DND-41 (cell line): ENCODE data around the gene MARCHF10.

Source experiments
- ATAC-seq: fragments of 200-7000 bp; cut with Tn5 transposase; 3 replicates; pipeline ENCODE4 v1.9.1; 2021; ENCODE audit warnings: low read depth; ENCODE audit not compliant: insufficient read depth
- DNase-seq: peaks from one replicate; pipeline ENCODE4 v3.0.0-alpha.2; 2020
- H2AFZ ChIP-seq: 2 replicates; pipeline ENCODE4 v1.6.0; 2012; ENCODE audit warnings: low read depth, low read length
- H3K27ac ChIP-seq: 2 replicates; pipeline ENCODE4 v1.5.1; 2012; ENCODE audit warnings: low read length, inconsistent platforms
- H3K27me3 ChIP-seq: fragments of 200-600 bp; sonication (generic); 2 replicates; pipeline ENCODE4 v1.6.0; 2012; ENCODE audit warnings: low read length, mild to moderate bottlenecking, inconsistent platforms; ENCODE audit not compliant: insufficient read depth, poor library complexity
- H3K36me3 ChIP-seq: 2 replicates; pipeline ENCODE4 v1.5.1; 2012; ENCODE audit warnings: low read length, inconsistent platforms; ENCODE audit not compliant: insufficient read depth
- H3K4me1 ChIP-seq: 2 replicates; pipeline ENCODE4 v1.5.1; 2012; ENCODE audit warnings: mild to moderate bottlenecking, low read length; ENCODE audit not compliant: insufficient read depth
- H3K4me2 ChIP-seq: 2 replicates; pipeline ENCODE4 v1.6.0; 2012; ENCODE audit warnings: mild to moderate bottlenecking, moderate library complexity, low read length, inconsistent platforms; ENCODE audit not compliant: insufficient read depth
- H3K4me3 ChIP-seq, 2 experiments: fragments of 200-600 bp in 1 of 2; shearing (Covaris generic) in 1 of 2; 2 replicates each; pipeline ENCODE4 v1.5.1; 2012 to 2016; ENCODE audit warnings: inconsistent platforms in 2 of 2, low read length in 2 of 2, mild to moderate bottlenecking in 2 of 2, low read depth in 1 of 2, moderate library complexity in 1 of 2
- H3K79me2 ChIP-seq: 2 replicates; pipeline ENCODE4 v1.6.0; 2012; ENCODE audit warnings: low read length, inconsistent platforms; ENCODE audit not compliant: insufficient read depth
- H3K9ac ChIP-seq: 2 replicates; pipeline ENCODE4 v1.6.0; 2012; ENCODE audit warnings: low read depth, mild to moderate bottlenecking, inconsistent platforms, low read length, moderate library complexity
- H3K9me3 ChIP-seq: 2 replicates; pipeline ENCODE4 v1.5.1; 2012; ENCODE audit warnings: low read length, moderate library complexity, mild to moderate bottlenecking, inconsistent platforms; ENCODE audit not compliant: insufficient read depth, severe bottlenecking
- H4K20me1 ChIP-seq: 2 replicates; pipeline ENCODE4 v1.6.0; 2012; ENCODE audit warnings: low read length; ENCODE audit not compliant: insufficient read depth
- CTCF ChIP-seq: IDR thresholded peaks from 2 replicates; pipeline ENCODE4 v1.5.1; 2012; ENCODE audit warnings: borderline replicate concordance, low read length, moderate library complexity, mild to moderate bottlenecking; ENCODE audit not compliant: poor library complexity, severe bottlenecking; ENCODE audit errors: extremely low read depth
- EZH2 ChIP-seq: IDR thresholded peaks from 3 replicates; pipeline ENCODE4 v1.6.1; 2012; ENCODE audit warnings: borderline replicate concordance, low read depth, mild to moderate bottlenecking, moderate library complexity, low read length, inconsistent platforms; ENCODE audit not compliant: severe bottlenecking

The MARCHF10 gene

DNA sequence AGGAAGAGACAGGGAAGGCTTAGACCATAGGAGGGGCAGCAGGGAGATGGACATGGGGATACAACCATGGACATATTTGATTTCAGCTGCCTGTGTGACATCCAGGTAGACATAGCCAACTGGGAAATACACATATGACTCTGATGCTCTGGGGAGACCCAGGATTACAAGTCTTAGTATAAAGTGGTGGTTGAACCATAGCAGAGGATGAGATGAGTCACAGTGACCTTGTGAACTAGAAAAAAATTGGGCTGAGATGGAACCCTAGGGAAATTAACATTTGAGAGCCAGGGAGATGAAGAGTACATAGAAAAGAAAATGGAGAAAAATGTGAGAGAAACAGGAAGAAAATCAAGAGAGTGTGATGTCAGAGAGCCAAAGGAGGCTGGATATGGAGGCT is 10.2 kb downstream of the MARCHF10 start:
- no peaks in the 10 kb centered on the region for H3K4me1 ChIP-seq
- peaks cover 3% of the 10 kb centered on the region for H3K9me3 ChIP-seq
- no peak for TF ChIP-seq EZH2
- no peak for TF ChIP-seq CTCF
- H3K9ac ChIP-seq, result no peak overlapping the region
- H4K20me1 ChIP-seq, result no peaks in the 10 kb centered on the region
- no peaks in the 10 kb centered on the region for H3K79me2 ChIP-seq
- H3K27ac ChIP-seq, result no peak overlapping the region
- no peaks in the 10 kb centered on the region for H3K36me3 ChIP-seq
- H3K4me2 ChIP-seq, result no peak overlapping the region
- no peak overlapping the region for H2AFZ ChIP-seq
- no peak for DNase-seq
- no peak for ATAC-seq
- no peak overlapping the region for H3K4me3 ChIP-seq
- peaks cover 11% of the 10 kb centered on the region for H3K27me3 ChIP-seq

DNA sequence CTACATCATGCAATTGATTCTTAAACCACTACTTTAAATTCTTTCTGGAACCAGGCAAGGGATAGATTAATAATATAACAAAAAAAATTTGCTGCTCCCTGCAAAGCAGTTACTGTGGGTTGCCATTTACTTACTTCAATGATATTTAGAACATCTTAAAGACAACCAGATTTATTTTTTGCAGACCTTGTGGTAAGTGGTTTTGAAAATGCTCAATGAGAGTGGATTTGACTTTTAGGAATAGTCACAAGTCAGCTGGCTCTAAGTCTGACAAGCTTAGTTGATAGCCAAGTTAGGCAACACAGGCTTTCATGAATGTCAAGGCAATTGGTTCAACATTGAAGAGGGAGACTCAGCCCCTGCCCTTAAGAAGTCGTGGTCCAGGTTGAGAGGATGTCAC is 11.8 kb downstream of the MARCHF10 start:
- Histone ChIP-seq H3K27me3 (peaks cover 11% of the 10 kb centered on the region), H3K79me2 (no peaks in the 10 kb centered on the region), H3K27ac (no peak overlapping the region), H3K36me3 (no peaks in the 10 kb centered on the region), H2AFZ (no peak overlapping the region), H4K20me1 (no peaks in the 10 kb centered on the region), H3K4me1 (no peaks in the 10 kb centered on the region), H3K4me3 (no peak overlapping the region), H3K4me2 (no peak overlapping the region), H3K9me3 (peaks cover 3% of the 10 kb centered on the region), H3K9ac (no peak overlapping the region)
- no peak for ATAC-seq
- no peak for TF ChIP-seq CTCF
- no peak for TF ChIP-seq EZH2
- DNase-seq, result no peak

GRCh38 chr17:62794666-62794971 is 13.5 kb downstream of the MARCHF10 start:
- H4K20me1 ChIP-seq, result no peaks in the 10 kb centered on the region
- TF ChIP-seq CTCF, result no peak
- H3K27ac ChIP-seq, result no peak overlapping the region
- H3K4me3 ChIP-seq, result no peak overlapping the region
- ATAC-seq (no peak), DNase-seq (no peak)
- no peaks in the 10 kb centered on the region for H3K4me1 ChIP-seq
- H3K27me3 ChIP-seq, result peaks cover 11% of the 10 kb centered on the region
- no peaks in the 10 kb centered on the region for H3K79me2 ChIP-seq
- no peak overlapping the region for H2AFZ ChIP-seq
- H3K4me2 ChIP-seq, result no peak overlapping the region
- no peaks in the 10 kb centered on the region for H3K36me3 ChIP-seq
- H3K9me3 ChIP-seq, result peaks cover 3% of the 10 kb centered on the region
- no peak overlapping the region for H3K9ac ChIP-seq

- H2AFZ ChIP-seq, result no peak overlapping the region
- DNase-seq (no peak), ATAC-seq (no peak)
- H3K36me3 ChIP-seq, result no peaks in the 10 kb centered on the region
- H3K27me3 ChIP-seq, result peaks cover 11% of the 10 kb centered on the region
- no peaks in the 10 kb centered on the region for H4K20me1 ChIP-seq
- H3K27ac ChIP-seq, result no peak overlapping the region
- no peaks in the 10 kb centered on the region for H3K79me2 ChIP-seq
- peaks cover 3% of the 10 kb centered on the region for H3K9me3 ChIP-seq
- TF ChIP-seq CTCF (no peak), EZH2 (no peak)
- H3K9ac ChIP-seq, result no peak overlapping the region
- H3K4me1 ChIP-seq, result no peaks in the 10 kb centered on the region
- H3K4me2 ChIP-seq, result no peak overlapping the region
- no peak overlapping the region for H3K4me3 ChIP-seq
Measured at GRCh38 chr17:62793919-62794665, 14.0 kb downstream of the MARCHF10 start.
